Calu3 (cell line): ENCODE measurements around the gene FAM174C. TPM values are rescaled to one million over a fixed set of nuclear protein-coding genes. Genes with fewer than 3 reads are reported as not detected.

Experiments used
- BruUV-seq: library from RNA; stranded (reverse); fragments of 400-500 nt; replicated peaks from 2 replicates; lab custom pipeline; 2021; lab: Mats Ljungman, UMichigan
- CTCF ChIA-PET: fragments of 300-600 bp; sonication (Branson Sonifier 250); formaldehyde crosslinking; loops from one replicate; lab custom pipeline; 2022; ENCODE audit warnings: antibody characterized with exemption; lab: Charles Lee
- DNase-seq: peaks from one replicate; pipeline ENCODE4 v3.0.0; 2022
- H3K27ac Mint-ChIP-seq: one replicate; pipeline ENCODE4 v1.8.0; 2022; ENCODE audit warnings: mixed read lengths; ENCODE audit not compliant: unreplicated experiment
- H3K27me3 Mint-ChIP-seq: one replicate; pipeline ENCODE4 v1.8.0; 2022; ENCODE audit warnings: mixed read lengths; ENCODE audit not compliant: unreplicated experiment
- H3K36me3 Mint-ChIP-seq: one replicate; pipeline ENCODE4 v1.8.0; 2022; ENCODE audit warnings: mild to moderate bottlenecking, moderate library complexity, mixed read lengths; ENCODE audit not compliant: insufficient read depth, unreplicated experiment
- H3K4me1 Mint-ChIP-seq: one replicate; pipeline ENCODE4 v1.8.0; 2022; ENCODE audit warnings: mild to moderate bottlenecking, low read depth, mixed read lengths; ENCODE audit not compliant: unreplicated experiment
- H3K4me3 Mint-ChIP-seq: one replicate; pipeline ENCODE4 v1.8.0; 2022; ENCODE audit warnings: mild to moderate bottlenecking, low read depth, moderate library complexity, mixed read lengths; ENCODE audit not compliant: unreplicated experiment
- H3K9me3 Mint-ChIP-seq: one replicate; pipeline ENCODE4 v1.8.0; 2022; ENCODE audit warnings: low read depth, mixed read lengths; ENCODE audit not compliant: unreplicated experiment
- CTCF ChIP-seq: fragments of 200-600 bp; IDR thresholded peaks from one replicate; pipeline ENCODE4 v1.8.0; 2022; ENCODE audit warnings: antibody characterized with exemption; ENCODE audit not compliant: unreplicated experiment
- intact Hi-C: fragments of 100-400 bp; cut with micrococcal nuclease; formaldehyde crosslinking; loops from one replicate; pipeline ENCODE4 v1.10.0; 2022; ENCODE audit not compliant: unreplicated experiment
- total RNA-seq: library from RNA; stranded (reverse); gene quantifications from 2 replicates; pipeline ENCODE4 v1.2.3, GENCODE V29; 2022

Gene FAM174C
- total RNA-seq, 1 experiment from 2014 or later, result 34.4 TPM

DNA sequence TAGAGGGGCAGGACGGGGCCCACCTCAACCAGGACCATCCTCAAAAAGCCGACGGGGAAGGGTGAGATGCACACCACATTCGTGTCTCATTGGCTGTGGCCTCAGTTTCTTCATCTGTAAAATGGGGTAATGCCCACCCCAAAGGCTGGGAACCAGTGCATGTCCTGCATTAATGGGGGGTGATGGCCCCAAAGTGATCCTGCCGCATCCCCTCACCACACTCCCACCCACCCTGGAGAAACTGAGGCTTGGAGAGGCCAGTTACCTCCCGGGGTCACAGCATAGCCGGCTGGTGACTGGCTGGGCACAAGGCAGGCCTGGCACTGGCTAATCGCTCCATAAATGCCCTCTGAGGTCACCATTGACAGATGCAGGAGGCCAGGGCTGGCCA, 27.6 kb upstream of the FAM174C start:
- TF ChIP-seq CTCF, result no peak
- Mint-ChIP-seq H3K4me1 (peaks cover 7% of the 10 kb centered on the region), H3K27ac (no peak overlapping the region), H3K36me3 (peaks cover 41% of the 10 kb centered on the region), H3K9me3 (no peaks in the 10 kb centered on the region), H3K4me3 (no peak overlapping the region), H3K27me3 (no peaks in the 10 kb centered on the region)
- CTCF ChIA-PET, result no interaction called here
- BruUV-seq, result TSS peak; percentile 31
- intact Hi-C loops, result no loop called here
- DNase-seq, result no peak

GRCh38 chr19:1248139-1248785, 27.1 kb upstream of the FAM174C start, which contains the start of gene MIDN:
Gene MIDN, plus strand, starts transcription at chr19:1248583. Its CDS starts 1,714 bp downstream, at chr19:1250297.
- Mint-ChIP-seq H3K27ac (no peak within 1 kb of the TSS), H3K9me3 (no peaks in the 10 kb centered on the region), H3K4me3 (peak within 1 kb of the TSS; percentile 70), H3K27me3 (no peaks in the 10 kb centered on the region), H3K4me1 (peaks cover 7% of the 10 kb centered on the region), H3K36me3 (peaks cover 46% of the 10 kb centered on the region)
- BruUV-seq, result no TSS peak
- no peak for TF ChIP-seq CTCF
- DNase-seq, result peak; percentile 75
- CTCF ChIA-PET, result no interaction called here
- intact Hi-C loops, result no loop called here

GRCh38 chr19:1248786-1249297, 26.5 kb upstream of the FAM174C start:
- intact Hi-C loops, result no loop called here
- TF ChIP-seq CTCF, result peak; percentile 65
- H3K4me3 Mint-ChIP-seq, result peak overlapping the region; percentile 70
- no peak overlapping the region for H3K27ac Mint-ChIP-seq
- H3K9me3 Mint-ChIP-seq, result no peaks in the 10 kb centered on the region
- BruUV-seq, result TSS peak; percentile 60
- H3K27me3 Mint-ChIP-seq, result no peaks in the 10 kb centered on the region
- CTCF ChIA-PET, result interaction anchor here (0.6 kb wide), 1 partner anchor 21 kb away, joined by 4 read pairs; no protein-coding TSS in a partner anchor
- peaks cover 51% of the 10 kb centered on the region for H3K36me3 Mint-ChIP-seq
- peak; percentile 76 for DNase-seq
- H3K4me1 Mint-ChIP-seq, result peaks cover 7% of the 10 kb centered on the region

- TF ChIP-seq CTCF, result no peak
- Mint-ChIP-seq H3K4me1 (peaks cover 5% of the 10 kb centered on the region), H3K27ac (no peak overlapping the region), H3K36me3 (peaks cover 57% of the 10 kb centered on the region), H3K27me3 (no peaks in the 10 kb centered on the region), H3K4me3 (peak overlapping the region; percentile 70), H3K9me3 (no peaks in the 10 kb centered on the region)
- peak; percentile 88 for DNase-seq
- intact Hi-C loops, result no loop called here
- BruUV-seq, result no TSS peak
- CTCF ChIA-PET, result interaction anchor here (0.6 kb wide), 1 partner anchor 20 kb away, joined by 4 read pairs; no protein-coding TSS in a partner anchor
Observed at GRCh38 chr19:1249298-1249989, 25.9 kb upstream of the FAM174C start.
